ENCODE measurements around the gene RAB3A.

GRCh38 chr19:18245297-18245696 is 41.5 kb upstream of the RAB3A start:
- TF ChIP-seq POLR2AphosphoS5 (IDR thresholded peaks at IDR 0.05) = no peak
- TF ChIP-seq POLR2A (IDR thresholded peaks at IDR 0.05) = no peak
